GM12878 (cell line): ENCODE measurements around the gene PUDP.

Experiments used
- CBX5 ChIP-seq: sonication (generic); IDR thresholded peaks from 2 replicates; pipeline ENCODE4 v1.6.1; 2016; ENCODE audit warnings: low read depth, moderate library complexity, mild to moderate bottlenecking, inconsistent platforms
- CREB1 ChIP-seq: IDR thresholded peaks from 2 replicates; pipeline ENCODE4 v1.6.1; 2012; ENCODE audit warnings: low read depth, mild to moderate bottlenecking, inconsistent platforms
- CREM ChIP-seq: IDR thresholded peaks from 2 replicates; pipeline ENCODE4 v1.6.1; 2014; ENCODE audit warnings: antibody characterized with exemption, low read depth
- FOXM1 ChIP-seq: IDR thresholded peaks from 2 replicates; pipeline ENCODE4 v1.6.1; 2012; ENCODE audit warnings: low read depth, mild to moderate bottlenecking, inconsistent platforms, low read length, moderate library complexity
- GABPA ChIP-seq: IDR thresholded peaks from 2 replicates; pipeline ENCODE4 v1.6.1; 2014; ENCODE audit warnings: antibody characterized with exemption, low read depth, mild to moderate bottlenecking, inconsistent platforms
- MEF2B ChIP-seq: fragments of 450-650 bp; IDR thresholded peaks from 2 replicates; pipeline ENCODE4 v1.6.1; 2018; ENCODE audit warnings: mild to moderate bottlenecking, moderate library complexity; ENCODE audit not compliant: partially characterized antibody, poor library complexity, severe bottlenecking
- POLR2A ChIP-seq: IDR thresholded peaks from 2 replicates; pipeline ENCODE4 v1.6.1; 2011; ENCODE audit warnings: low read depth, mild to moderate bottlenecking, low read length
- RAD21 ChIP-seq: IDR thresholded peaks from 2 replicates; pipeline ENCODE4 v1.6.1; 2011; ENCODE audit warnings: mild to moderate bottlenecking, low read depth, low read length, moderate library complexity; ENCODE audit not compliant: insufficient read depth
- TAF1 ChIP-seq: IDR thresholded peaks from 2 replicates; pipeline ENCODE4 v1.6.1; 2011; ENCODE audit warnings: mild to moderate bottlenecking, low read depth, low read length, borderline replicate concordance
- TF ChIP-seq, protein P1 (sequence below), 3 experiments: IDR thresholded peaks in 2 of 3; conservative IDR thresholded peaks in 1 of 3; 2 replicates each; pipeline ENCODE4 v1.5.1; 2011; ENCODE audit warnings: low read depth in 3 of 3, low read length in 3 of 3, mild to moderate bottlenecking in 3 of 3, control low read depth in 2 of 3, moderate library complexity in 2 of 3, inconsistent platforms in 1 of 3, mixed read lengths in 1 of 3; ENCODE audit not compliant: control insufficient read depth in 2 of 3, insufficient read depth in 1 of 3; ENCODE audit errors: extremely low read depth in 1 of 3
- TF ChIP-seq, protein P2 (sequence below): fragments of 450-650 bp; IDR thresholded peaks from 2 replicates; pipeline ENCODE4 v1.6.1; 2017; ENCODE audit warnings: antibody characterized with exemption, mild to moderate bottlenecking, moderate library complexity

DNA sequence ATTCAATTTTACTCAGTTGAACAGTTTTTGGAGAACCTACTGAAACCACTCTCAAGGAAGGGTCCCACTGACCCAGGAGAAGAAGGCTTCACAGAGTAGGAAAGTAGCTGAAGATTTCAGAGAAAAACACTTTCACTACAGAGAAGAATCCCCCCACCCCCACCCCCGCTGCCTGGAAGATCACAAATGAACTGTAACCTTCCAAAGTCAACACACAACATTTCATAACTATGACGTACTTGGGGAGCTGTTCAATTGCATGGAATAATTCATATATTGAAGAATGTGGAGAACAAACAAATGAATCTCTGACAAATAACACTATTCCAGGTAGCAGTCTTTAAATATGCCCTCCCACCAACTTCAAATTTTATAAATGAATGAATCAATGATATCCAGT, 86.5 kb downstream of the PUDP start:
- TF ChIP-seq CREM: no peak
- TF ChIP-seq, protein P1, sequence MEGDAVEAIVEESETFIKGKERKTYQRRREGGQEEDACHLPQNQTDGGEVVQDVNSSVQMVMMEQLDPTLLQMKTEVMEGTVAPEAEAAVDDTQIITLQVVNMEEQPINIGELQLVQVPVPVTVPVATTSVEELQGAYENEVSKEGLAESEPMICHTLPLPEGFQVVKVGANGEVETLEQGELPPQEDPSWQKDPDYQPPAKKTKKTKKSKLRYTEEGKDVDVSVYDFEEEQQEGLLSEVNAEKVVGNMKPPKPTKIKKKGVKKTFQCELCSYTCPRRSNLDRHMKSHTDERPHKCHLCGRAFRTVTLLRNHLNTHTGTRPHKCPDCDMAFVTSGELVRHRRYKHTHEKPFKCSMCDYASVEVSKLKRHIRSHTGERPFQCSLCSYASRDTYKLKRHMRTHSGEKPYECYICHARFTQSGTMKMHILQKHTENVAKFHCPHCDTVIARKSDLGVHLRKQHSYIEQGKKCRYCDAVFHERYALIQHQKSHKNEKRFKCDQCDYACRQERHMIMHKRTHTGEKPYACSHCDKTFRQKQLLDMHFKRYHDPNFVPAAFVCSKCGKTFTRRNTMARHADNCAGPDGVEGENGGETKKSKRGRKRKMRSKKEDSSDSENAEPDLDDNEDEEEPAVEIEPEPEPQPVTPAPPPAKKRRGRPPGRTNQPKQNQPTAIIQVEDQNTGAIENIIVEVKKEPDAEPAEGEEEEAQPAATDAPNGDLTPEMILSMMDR (IDR thresholded peaks at IDR 0.05 in 2 of 3, conservative IDR thresholded peaks at IDR 0.05 in 1 of 3; ENCODE audit: control insufficient read depth in 2 of 3, extremely low read depth in 1 of 3, insufficient read depth in 1 of 3, low read depth in 3 of 3, low read length in 3 of 3): no peak
- no peak for TF ChIP-seq CREB1
- no peak for TF ChIP-seq FOXM1
- no peak for TF ChIP-seq POLR2A
- TF ChIP-seq MEF2B: no peak
- no peak for TF ChIP-seq RAD21
- TF ChIP-seq, protein P2, sequence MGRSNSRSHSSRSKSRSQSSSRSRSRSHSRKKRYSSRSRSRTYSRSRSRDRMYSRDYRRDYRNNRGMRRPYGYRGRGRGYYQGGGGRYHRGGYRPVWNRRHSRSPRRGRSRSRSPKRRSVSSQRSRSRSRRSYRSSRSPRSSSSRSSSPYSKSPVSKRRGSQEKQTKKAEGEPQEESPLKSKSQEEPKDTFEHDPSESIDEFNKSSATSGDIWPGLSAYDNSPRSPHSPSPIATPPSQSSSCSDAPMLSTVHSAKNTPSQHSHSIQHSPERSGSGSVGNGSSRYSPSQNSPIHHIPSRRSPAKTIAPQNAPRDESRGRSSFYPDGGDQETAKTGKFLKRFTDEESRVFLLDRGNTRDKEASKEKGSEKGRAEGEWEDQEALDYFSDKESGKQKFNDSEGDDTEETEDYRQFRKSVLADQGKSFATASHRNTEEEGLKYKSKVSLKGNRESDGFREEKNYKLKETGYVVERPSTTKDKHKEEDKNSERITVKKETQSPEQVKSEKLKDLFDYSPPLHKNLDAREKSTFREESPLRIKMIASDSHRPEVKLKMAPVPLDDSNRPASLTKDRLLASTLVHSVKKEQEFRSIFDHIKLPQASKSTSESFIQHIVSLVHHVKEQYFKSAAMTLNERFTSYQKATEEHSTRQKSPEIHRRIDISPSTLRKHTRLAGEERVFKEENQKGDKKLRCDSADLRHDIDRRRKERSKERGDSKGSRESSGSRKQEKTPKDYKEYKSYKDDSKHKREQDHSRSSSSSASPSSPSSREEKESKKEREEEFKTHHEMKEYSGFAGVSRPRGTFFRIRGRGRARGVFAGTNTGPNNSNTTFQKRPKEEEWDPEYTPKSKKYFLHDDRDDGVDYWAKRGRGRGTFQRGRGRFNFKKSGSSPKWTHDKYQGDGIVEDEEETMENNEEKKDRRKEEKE: no peak
- no peak for TF ChIP-seq CBX5
- no peak for TF ChIP-seq GABPA
- TF ChIP-seq TAF1: no peak
